ENCODE measurements around the gene PPP1R7.

The PPP1R7 gene

DNA sequence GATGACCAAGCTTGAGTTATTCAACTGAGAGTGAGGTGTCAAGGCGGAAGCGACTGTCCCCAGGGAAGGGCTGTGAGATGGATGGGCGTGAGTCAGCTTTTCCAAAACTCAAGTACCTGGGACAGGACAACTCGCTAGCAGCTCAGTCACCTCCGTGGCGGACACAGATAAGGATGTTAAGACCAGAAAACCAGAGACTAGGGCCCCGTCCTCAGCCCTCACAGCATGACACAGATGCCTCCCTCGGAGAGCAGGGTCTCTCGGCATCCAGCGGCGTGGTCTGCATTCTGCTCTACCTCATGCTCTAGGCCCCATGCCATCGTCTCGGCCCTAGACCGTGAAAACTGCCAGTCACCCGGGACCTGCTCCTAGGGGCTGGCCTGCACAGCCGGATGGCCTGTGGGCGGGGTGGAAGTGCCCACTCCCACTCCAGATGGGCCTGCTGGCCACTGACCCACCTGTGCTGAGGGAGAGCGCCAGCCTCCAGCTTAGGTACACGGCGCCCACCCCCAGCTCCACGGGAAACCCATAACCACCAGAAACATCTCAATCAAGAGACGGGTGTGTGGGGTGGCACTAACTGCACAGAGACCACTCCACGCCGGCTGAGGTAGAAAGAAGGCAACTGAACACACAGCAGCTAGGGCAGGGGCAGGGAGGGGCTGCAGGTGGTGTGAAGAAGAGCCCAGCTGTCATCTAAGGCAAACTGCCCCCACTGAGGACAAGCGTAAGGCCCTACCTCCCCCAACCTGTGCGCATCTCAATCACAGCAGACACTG, 78.0 kb downstream of the PPP1R7 start:
- no peak for TF ChIP-seq CTCF (IDR thresholded peaks at IDR 0.05; ENCODE audit: borderline replicate concordance, control extremely low read depth, extremely low read depth, insufficient read depth, missing control alignments)
- in situ Hi-C loops (cut with MboI; ENCODE audit: low sequenced_read_pairs, unreplicated experiment) = no loop called here
- no peak for DNase-seq (ENCODE audit: low spot score)

- no peak for TF ChIP-seq CTCF (IDR thresholded peaks at IDR 0.05; ENCODE audit: borderline replicate concordance, control extremely low read depth, extremely low read depth, insufficient read depth, missing control alignments)
- DNase-seq (ENCODE audit: low spot score) = no peak
- in situ Hi-C loops (cut with MboI; ENCODE audit: low sequenced_read_pairs, unreplicated experiment) = no loop called here
These were observed 78.7 kb downstream of the PPP1R7 start for GRCh38 chr2:241228860-241229516.

- no peak for TF ChIP-seq CTCF (IDR thresholded peaks at IDR 0.05; ENCODE audit: borderline replicate concordance, control extremely low read depth, extremely low read depth, insufficient read depth, missing control alignments)
- in situ Hi-C loops (cut with MboI; ENCODE audit: low sequenced_read_pairs, unreplicated experiment) = no loop called here
- no peak for DNase-seq (ENCODE audit: low spot score)
These were observed 79.5 kb downstream of the PPP1R7 start for GRCh38 chr2:241229563-241230401.

GRCh38 chr2:241230435-241230834, 80.2 kb downstream of the PPP1R7 start:
- in situ Hi-C loops (cut with MboI; ENCODE audit: low sequenced_read_pairs, unreplicated experiment) = no loop called here
- DNase-seq (ENCODE audit: low spot score) = no peak
- TF ChIP-seq CTCF (IDR thresholded peaks at IDR 0.05; ENCODE audit: borderline replicate concordance, control extremely low read depth, extremely low read depth, insufficient read depth, missing control alignments) = no peak

- in situ Hi-C loops (cut with MboI; ENCODE audit: low sequenced_read_pairs, unreplicated experiment) = no loop called here
- no peak for DNase-seq (ENCODE audit: low spot score)
- no peak for TF ChIP-seq CTCF (IDR thresholded peaks at IDR 0.05; ENCODE audit: borderline replicate concordance, control extremely low read depth, extremely low read depth, insufficient read depth, missing control alignments)
These were observed 82.7 kb downstream of the PPP1R7 start for GRCh38 chr2:241232736-241233575.

Data from GM13976 (cell line).